ENCODE measurements around the gene MSL2. TPM values are rescaled to one million over a fixed set of nuclear protein-coding genes. Genes with fewer than 3 reads are reported as not detected.

MSL2 gene
- total and polyA plus RNA-seq, 2 donors (not counting 1 experiment from before 2014, with no cell fraction given), result 25.8 to 97.1 TPM

DNA sequence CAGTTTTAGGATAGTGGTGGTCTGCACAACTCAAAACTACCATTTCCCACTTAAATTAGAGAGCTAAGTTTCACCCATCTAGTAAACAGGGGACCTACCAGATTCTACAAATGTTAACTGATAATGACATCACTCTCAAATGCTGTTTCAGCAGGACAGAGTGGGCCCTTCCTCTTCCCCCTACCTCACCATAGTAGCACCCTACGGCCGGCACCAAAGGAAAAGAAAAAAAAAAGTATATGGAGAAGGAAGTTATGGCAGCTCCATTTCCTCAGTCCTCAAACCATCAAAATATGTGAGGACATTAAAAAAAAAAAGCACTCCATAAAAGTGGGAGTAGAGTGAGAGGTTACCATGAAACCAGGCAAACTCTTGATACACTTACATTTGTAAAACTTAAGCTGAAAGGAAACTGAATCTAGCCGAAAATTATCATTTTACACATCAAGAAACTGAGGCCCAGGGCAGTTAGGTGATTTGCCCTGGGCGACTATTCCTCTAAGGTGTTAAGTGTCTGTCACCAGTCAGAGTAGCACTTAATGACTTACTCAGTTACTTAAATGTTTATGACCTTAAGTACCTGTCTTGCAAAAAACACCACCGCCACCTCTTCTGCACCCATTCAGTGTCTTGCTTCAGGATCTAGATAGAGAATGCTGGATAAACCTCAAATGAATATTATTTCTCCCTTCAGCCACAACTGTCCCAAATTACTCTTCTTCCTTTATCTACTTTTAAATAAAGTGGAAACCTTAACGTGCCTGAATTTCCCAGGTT, 2.7 kb downstream of the MSL2 start:
- Histone ChIP-seq H3K27me3 (replicated peaks in 1 of 4; ENCODE audit: control extremely low read depth in 1 of 4, control insufficient read depth in 3 of 4, insufficient read depth in 4 of 4, low read length in 3 of 4) (no peaks in the 10 kb centered on the region), H2AFZ (ENCODE audit: insufficient read depth, low read depth, low read length, poor library complexity, severe bottlenecking) (peak overlapping the region; percentile 8), H4K20me1 (ENCODE audit: control insufficient read depth, insufficient read depth, low read length, poor library complexity, severe bottlenecking) (peaks cover 71% of the 10 kb centered on the region), H3K79me2 (ENCODE audit: control insufficient read depth, insufficient read depth, low read length) (peaks cover 73% of the 10 kb centered on the region), H3K9ac (ENCODE audit: low read length) (peak overlapping the region; percentile 89), H3K36me3 (replicated peaks in 1 of 2; ENCODE audit: control extremely low read depth in 1 of 2, control insufficient read depth in 1 of 2, extremely low read depth in 1 of 2, insufficient read depth in 2 of 2, low read length in 1 of 2) (peaks cover 1 to 3% of the 10 kb centered on the region in 2 experiments), H3K27ac (ENCODE audit: low read length in 2 of 2) (peak overlapping the region; percentile 91 to 99), H3K9me3 (ENCODE audit: control extremely low read depth in 1 of 3, control insufficient read depth in 2 of 3, insufficient read depth in 1 of 3, low read length in 2 of 3) (no peaks in the 10 kb centered on the region), H3K4me3 (ENCODE audit: control extremely low read depth in 1 of 5, extremely low read depth in 1 of 5, insufficient read depth in 1 of 5, low read depth in 2 of 5, low read length in 4 of 5) (peak overlapping the region; percentile 65 to 100 (median 86)), H3K4me1 (ENCODE audit: control insufficient read depth in 2 of 2, insufficient read depth in 2 of 2, low read length in 2 of 2) (peaks cover 58 to 61% of the 10 kb centered on the region in 2 donors), H3K4me2 (replicated peaks; ENCODE audit: low read depth, low read length, poor library complexity, severe bottlenecking) (peak overlapping the region; percentile 82)
- ATAC-seq (ENCODE audit: low read depth) (no peak), DNase-seq (peak; percentile 20)
- no peaks in the 10 kb centered on the region for H3K9me3 Mint-ChIP-seq (ENCODE audit: insufficient read depth)
- POLR2A ChIA-PET, result interaction anchor here (0.7 to 0.9 kb wide), 3 partner anchors 11 to 559 kb away, joined by 4 to 5 read pairs (median 5); partner anchors contain the start of gene STAG1
- no CpG with 5 or more reads among the region's 6 CpGs for WGBS (ENCODE audit: insufficient coverage)
- peak overlapping the region; percentile 97 for H3K4me3 Mint-ChIP-seq
- intact Hi-C loops (cut with micrococcal nuclease), result loop anchor here (5.0 to 10.0 kb wide), 2 partner anchors 36 to 1991 kb away; partner anchors contain the start of gene ARMC8
- TF ChIP-seq, protein P1, sequence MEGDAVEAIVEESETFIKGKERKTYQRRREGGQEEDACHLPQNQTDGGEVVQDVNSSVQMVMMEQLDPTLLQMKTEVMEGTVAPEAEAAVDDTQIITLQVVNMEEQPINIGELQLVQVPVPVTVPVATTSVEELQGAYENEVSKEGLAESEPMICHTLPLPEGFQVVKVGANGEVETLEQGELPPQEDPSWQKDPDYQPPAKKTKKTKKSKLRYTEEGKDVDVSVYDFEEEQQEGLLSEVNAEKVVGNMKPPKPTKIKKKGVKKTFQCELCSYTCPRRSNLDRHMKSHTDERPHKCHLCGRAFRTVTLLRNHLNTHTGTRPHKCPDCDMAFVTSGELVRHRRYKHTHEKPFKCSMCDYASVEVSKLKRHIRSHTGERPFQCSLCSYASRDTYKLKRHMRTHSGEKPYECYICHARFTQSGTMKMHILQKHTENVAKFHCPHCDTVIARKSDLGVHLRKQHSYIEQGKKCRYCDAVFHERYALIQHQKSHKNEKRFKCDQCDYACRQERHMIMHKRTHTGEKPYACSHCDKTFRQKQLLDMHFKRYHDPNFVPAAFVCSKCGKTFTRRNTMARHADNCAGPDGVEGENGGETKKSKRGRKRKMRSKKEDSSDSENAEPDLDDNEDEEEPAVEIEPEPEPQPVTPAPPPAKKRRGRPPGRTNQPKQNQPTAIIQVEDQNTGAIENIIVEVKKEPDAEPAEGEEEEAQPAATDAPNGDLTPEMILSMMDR (IDR thresholded peaks at IDR 0.05), result no peak
- H3K27ac Mint-ChIP-seq, result peak overlapping the region; percentile 100
- CTCF ChIA-PET, result interaction anchor here (0.6 to 5.8 kb wide), 6 partner anchors 15 to 820 kb away, joined by 3 to 43 read pairs (median 6); partner anchors contain the start of genes PCCB and STAG1
- H3K4me1 Mint-ChIP-seq, result peaks cover 60% of the 10 kb centered on the region
- H3K27me3 Mint-ChIP-seq, result no peaks in the 10 kb centered on the region

DNA sequence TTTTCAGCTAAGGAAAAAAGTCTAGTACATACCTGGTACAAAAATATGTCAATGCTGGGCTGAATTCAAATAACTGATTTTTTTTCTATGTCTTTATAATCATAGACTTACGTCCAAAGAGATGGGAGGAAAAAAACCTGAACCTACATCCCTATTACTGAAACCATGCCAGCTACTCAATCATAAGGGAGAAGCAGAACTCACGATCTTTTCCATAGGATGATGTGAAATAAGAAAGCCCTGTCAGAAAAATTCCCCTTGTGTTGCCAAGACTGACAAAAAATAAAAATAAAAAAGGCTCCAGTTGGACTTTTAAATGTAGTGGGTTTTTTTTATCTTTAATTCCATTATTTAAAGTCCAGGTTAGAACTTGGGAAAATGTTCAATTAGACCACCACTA, 3.3 kb downstream of the MSL2 start:
- intact Hi-C loops (cut with micrococcal nuclease), result loop anchor here (5.0 to 10.0 kb wide), 2 partner anchors 36 to 1992 kb away; partner anchors contain the start of gene ARMC8
- peak overlapping the region; percentile 82 for H3K4me2 ChIP-seq (replicated peaks; ENCODE audit: low read depth, low read length, poor library complexity, severe bottlenecking)
- peaks cover 1 to 4% of the 10 kb centered on the region in 2 experiments for H3K36me3 ChIP-seq (replicated peaks in 1 of 2; ENCODE audit: control extremely low read depth in 1 of 2, control insufficient read depth in 1 of 2, extremely low read depth in 1 of 2, insufficient read depth in 2 of 2, low read length in 1 of 2)
- Mint-ChIP-seq H3K4me1 (peaks cover 63% of the 10 kb centered on the region), H3K9me3 (ENCODE audit: insufficient read depth) (no peaks in the 10 kb centered on the region), H3K4me3 (peak overlapping the region; percentile 97), H3K27ac (peak overlapping the region; percentile 7), H3K27me3 (no peaks in the 10 kb centered on the region)
- H3K4me3 ChIP-seq (ENCODE audit: control extremely low read depth in 1 of 5, extremely low read depth in 1 of 5, insufficient read depth in 1 of 5, low read depth in 2 of 5, low read length in 4 of 5), result peak overlapping the region; percentile 65 to 100 (median 86)
- H3K9ac ChIP-seq (ENCODE audit: low read length), result peak overlapping the region; percentile 89
- no CpG with 5 or more reads among the region's 2 CpGs for WGBS (ENCODE audit: insufficient coverage)
- H3K27me3 ChIP-seq (replicated peaks in 1 of 4; ENCODE audit: control extremely low read depth in 1 of 4, control insufficient read depth in 3 of 4, insufficient read depth in 4 of 4, low read length in 3 of 4), result no peaks in the 10 kb centered on the region
- POLR2A ChIA-PET, result no interaction called here
- DNase-seq (no peak), ATAC-seq (ENCODE audit: low read depth) (no peak)
- H3K79me2 ChIP-seq (ENCODE audit: control insufficient read depth, insufficient read depth, low read length), result peaks cover 74% of the 10 kb centered on the region
- no peaks in the 10 kb centered on the region for H3K9me3 ChIP-seq (ENCODE audit: control extremely low read depth in 1 of 3, control insufficient read depth in 2 of 3, insufficient read depth in 1 of 3, low read length in 2 of 3)
- H3K4me1 ChIP-seq (ENCODE audit: control insufficient read depth in 2 of 2, insufficient read depth in 2 of 2, low read length in 2 of 2), result peaks cover 61 to 64% of the 10 kb centered on the region in 2 donors
- TF ChIP-seq, protein P1 (IDR thresholded peaks at IDR 0.05), result no peak
- no peak for TF ChIP-seq EZH2 (IDR thresholded peaks at IDR 0.05; ENCODE audit: borderline replicate concordance, insufficient read depth, low read depth, low read length, poor library complexity, severe bottlenecking)
- H2AFZ ChIP-seq (ENCODE audit: insufficient read depth, low read depth, low read length, poor library complexity, severe bottlenecking), result no peak overlapping the region
- peaks cover 77% of the 10 kb centered on the region for H4K20me1 ChIP-seq (ENCODE audit: control insufficient read depth, insufficient read depth, low read length, poor library complexity, severe bottlenecking)
- CTCF ChIA-PET, result interaction anchor here (0.6 kb wide), 1 partner anchor 294 kb away, joined by 3 read pairs; no protein-coding TSS in a partner anchor
- peak overlapping the region; percentile 91 to 99 for H3K27ac ChIP-seq (ENCODE audit: low read length in 2 of 2)

Data from B cell (primary cell).